Measurements from ENCODE around the gene SLC44A2.

The SLC44A2 gene

DNA sequence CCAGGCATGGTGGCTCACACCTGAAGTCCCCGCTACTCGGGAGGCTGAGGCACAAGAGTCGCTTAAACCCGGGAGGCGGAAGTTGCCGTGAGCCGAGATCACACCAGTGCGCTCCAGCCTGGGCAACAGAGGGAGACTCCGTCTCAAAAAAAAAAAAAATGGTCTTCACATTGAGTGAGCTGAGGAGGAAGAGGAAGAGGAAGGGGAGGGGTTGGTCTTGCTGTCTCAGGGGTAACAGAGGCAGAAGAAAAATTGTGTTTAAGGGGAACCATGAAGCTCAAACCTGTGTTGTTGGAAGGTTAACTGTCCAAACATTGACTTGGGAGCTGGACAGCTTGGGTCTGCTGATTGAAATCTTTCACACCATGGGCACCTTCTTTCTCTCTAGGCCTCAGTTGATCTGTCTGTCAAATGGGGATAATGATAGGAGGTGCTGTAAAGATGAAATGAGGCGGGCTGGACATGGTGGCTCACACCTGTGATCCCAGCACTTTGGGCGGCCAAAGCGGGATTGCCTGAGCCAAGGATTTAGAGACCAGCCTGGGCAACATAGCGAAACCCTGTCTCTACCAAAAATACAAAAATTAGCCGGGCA, 9.8 kb upstream of the SLC44A2 start:
- DNase-seq (ENCODE audit: low read depth in 2 of 2), result no peak

DNA sequence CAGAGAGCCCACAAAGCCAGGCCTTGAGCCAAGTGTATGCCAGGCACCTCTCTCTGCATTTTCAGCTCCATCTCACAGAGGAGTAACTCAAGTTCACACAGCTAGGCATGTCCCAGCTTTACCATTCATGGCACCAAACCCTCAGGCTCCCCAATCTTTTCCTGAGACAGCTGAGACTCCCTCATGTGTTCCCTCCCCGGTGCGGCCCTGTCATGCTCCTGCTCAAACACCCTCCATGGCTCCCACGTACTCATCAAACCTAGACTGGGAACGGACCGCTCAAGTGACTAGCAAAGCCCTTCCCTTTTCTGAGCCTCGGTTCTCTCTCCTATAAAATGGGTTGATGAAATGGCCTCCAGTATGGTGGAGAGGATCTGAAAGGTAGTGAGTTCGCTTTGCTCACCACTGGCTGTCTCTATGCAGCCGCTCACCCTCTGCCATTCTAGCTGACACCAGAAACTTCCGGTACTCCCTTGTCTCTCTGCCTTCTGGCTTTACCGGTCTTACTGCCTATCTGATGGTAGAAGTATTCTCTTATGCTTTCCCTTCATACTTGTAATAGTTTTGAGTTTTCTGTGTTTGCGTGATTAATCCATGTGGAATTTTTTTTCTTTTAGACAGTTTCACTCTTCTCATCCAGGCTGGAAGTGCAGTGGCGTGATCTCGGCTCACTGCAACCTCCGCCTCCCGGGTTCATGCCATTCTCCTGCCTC, 7.8 kb upstream of the SLC44A2 start:
- DNase-seq (ENCODE audit: low read depth in 2 of 2), result no peak

DNA sequence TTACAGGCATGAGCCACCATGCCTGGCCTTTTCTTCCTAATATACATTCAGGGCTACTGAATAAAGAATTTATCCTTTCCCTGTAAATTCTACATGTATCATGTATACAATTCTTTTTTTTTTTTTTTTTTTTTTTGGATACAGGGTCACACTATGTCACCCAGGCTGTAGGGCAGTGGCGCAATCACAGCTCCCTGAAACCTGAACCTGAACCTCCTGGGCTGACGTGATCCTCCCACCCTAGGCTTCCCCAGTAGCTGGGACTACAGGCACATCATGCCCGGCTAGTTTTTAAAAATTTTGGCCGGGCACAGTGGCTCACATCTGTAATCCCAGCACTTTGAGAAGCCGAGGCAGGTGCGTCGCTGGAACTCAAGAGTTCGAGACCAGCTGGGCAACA, 6.5 kb upstream of the SLC44A2 start:
- DNase-seq (ENCODE audit: low read depth in 2 of 2), result no peak

DNA sequence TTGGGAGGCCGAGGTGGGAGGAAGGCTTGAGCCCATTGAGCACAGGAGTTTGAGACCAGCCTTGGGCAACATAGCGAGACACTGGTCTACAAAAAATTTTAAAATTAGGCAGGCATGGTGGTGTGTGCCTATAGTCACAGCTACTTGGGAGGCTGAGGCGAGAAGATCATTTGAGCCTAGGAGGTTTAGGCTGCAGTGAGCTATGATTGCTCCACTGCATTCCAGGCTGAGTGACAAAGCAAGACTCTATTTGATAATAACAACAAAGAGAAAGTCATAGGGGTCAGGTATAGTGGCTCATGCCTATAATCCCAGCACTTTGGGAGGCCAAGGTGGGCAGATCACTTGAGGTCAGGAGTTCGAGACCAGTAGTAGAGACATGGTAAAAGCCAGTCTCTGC, 4.6 kb upstream of the SLC44A2 start:
- no peak for DNase-seq (ENCODE audit: low read depth in 2 of 2)

DNA sequence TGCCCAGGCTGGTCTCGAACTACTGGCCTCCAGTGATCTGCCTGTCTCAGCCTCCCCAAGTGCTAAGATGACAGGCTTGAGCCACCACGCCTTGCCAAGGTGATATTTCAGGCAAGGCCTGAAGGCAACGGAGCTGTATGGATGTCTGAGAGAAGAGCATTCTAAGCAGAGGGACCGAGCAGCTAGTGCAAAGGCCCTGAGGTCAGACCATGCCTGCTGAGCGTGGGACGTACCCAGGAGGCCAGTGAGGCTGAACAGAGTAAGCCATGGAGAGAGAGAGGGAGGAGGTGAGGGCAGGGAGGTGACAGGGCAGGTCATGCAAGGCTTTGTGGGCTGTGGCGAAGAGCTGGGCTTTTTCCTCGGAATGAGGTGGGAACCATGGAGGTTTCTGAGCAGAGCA, 3.4 kb upstream of the SLC44A2 start:
- no peak for DNase-seq (ENCODE audit: low read depth in 2 of 2)

DNA sequence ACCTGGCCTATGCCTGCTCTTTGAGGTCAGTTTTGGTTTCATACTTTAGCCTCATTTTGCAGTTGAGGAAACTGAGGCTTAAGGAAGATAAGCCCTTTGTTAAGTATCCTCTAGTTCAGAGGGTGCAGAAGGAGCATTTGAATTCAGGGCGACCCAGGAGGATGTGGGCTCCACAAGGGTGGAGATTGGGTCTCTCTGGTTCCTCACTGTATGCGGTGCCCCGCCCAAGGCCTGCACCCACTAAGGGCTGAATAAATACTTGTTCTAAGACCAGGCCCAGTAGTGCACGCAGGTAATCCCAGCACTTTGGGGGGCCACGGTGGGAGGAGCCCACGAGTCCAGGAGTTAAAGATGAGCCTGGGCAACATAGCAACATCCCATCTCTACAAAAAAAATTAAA, 768 bp upstream of the SLC44A2 start:
- no peak for DNase-seq (ENCODE audit: low read depth in 2 of 2)

DNA sequence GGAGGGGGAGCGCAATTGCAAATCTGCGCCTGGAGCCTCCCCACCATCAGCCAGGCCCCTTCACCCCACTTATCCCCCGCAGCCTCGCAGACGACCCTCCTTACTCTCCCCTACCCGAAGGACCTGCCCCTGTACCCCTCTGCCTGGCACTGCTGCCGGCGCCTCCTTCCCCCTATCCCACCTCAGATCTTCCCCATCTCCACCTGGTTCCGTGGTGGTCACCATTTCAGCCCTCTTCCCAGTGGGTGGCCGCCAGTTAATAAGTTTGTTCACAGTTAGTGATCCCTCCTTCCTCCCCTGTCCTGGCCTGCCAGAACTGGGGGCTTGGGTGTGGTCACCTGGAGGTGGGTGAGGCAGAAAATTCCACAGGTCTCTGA, 397 bp downstream of the SLC44A2 start:
- DNase-seq (ENCODE audit: low read depth in 2 of 2), result no peak

DNA sequence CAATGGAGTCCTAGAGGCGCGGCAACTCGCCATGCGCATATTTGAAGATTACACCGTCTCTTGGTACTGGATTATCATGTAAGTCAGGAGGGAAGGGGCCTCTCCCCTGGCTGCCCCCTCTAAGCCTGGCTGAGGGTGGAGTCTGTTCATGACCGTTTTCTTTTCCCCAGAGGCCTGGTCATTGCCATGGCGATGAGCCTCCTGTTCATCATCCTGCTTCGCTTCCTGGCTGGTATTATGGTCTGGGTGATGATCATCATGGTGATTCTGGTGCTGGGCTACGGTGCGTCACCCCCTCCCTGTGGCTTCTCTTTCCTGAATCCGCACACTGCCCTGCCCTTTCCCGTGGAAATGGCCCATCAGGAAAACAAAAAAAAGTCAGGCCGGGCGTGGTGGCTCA, 6.5 kb downstream of the SLC44A2 start:
- no peak for DNase-seq (ENCODE audit: low read depth in 2 of 2)

DNA sequence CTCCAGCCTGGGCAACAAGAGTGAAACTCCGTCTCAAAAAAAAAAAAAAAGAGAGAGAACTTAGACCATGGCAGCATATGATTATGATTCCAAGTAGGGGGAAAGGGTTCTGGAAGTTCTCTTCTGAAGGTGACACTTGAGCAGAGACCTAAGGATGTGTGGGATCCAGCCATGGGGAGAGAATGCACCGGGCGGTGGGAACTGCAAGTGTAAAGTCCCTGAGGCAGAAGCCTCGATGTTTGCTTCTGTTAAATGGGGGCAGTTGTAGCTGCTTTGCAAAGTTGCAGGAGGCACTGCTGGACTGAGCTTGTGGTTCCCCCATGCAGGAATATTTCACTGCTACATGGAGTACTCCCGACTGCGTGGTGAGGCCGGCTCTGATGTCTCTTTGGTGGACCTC, 9.1 kb downstream of the SLC44A2 start:
- DNase-seq (ENCODE audit: low read depth in 2 of 2), result no peak

DNA sequence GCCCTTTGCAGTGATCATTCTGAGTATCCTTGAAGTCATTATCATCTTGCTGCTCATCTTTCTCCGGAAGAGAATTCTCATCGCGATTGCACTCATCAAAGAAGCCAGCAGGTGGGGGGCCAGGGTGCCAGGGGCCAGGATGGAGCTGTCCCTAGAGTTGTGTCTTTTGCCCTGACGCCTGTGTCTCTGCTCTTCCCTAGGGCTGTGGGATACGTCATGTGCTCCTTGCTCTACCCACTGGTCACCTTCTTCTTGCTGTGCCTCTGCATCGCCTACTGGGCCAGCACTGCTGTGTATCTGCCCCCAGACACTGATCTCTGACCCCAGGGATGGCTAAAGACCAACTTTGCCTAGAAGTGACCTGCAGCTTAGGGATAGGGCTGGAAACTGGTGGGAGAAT, 9.6 kb downstream of the SLC44A2 start:
- no peak for DNase-seq (ENCODE audit: low read depth in 2 of 2)

DNA sequence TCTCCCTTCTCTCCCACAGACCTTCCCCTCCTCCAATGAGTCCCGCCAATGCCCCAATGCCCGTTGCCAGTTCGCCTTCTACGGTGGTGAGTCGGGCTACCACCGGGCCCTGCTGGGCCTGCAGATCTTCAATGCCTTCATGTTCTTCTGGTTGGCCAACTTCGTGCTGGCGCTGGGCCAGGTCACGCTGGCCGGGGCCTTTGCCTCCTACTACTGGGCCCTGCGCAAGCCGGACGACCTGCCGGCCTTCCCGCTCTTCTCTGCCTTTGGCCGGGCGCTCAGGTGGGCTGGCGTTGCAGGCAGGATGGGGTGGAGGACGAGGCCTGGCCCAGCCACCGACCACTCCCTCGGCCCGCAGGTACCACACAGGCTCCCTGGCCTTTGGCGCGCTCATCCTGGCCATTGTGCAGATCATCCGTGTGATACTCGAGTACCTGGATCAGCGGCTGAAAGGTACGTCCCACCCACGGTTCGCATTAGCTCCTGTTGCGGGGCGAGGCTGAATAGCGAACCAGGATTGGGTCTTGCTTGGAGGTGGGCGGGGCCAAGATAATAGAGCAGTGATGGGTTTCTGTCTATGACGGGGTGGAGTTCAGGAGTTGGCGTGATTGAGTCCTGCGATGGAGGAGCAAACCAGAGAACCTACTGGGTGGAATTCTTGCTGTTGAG, 11.1 kb downstream of the SLC44A2 start:
- no peak for DNase-seq (ENCODE audit: low read depth in 2 of 2)

DNA sequence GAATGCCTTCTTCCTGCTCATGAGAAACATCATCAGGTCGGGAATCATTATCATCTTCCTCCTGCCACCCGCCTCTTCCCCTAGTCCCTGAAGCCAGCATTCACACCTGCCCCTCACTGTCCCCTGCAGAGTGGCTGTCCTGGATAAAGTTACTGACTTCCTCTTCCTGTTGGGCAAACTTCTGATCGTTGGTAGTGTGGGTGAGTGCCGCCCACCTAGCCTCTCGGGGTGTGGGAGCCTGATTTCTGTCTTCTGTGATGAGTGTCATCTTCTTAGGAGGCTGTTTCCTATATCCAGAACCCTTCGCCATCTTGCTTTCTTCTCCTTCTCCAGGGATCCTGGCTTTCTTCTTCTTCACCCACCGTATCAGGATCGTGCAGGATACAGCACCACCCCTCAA, 12.5 kb downstream of the SLC44A2 start:
- no peak for DNase-seq (ENCODE audit: low read depth in 2 of 2)

DNA sequence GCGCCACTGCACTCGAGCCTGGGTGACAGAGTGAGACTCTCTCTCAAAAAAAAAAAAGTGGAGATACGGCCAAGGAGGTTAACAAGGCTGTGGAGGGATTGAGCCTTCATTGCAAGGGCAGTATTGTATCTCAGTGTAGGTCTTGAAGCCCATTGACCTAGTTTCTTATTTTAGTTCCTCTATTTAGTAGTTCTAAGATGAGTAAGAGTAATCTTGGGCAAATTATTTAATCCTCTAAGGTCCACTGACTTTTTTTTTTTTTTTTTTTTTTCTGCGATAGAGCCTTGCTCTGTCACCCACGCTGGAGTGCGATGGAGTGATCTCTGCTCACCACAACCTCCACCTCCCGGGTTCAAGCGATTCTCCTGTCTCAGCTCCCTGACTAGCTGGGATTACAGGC, 14.5 kb downstream of the SLC44A2 start:
- no peak for DNase-seq (ENCODE audit: low read depth in 2 of 2)

DNA sequence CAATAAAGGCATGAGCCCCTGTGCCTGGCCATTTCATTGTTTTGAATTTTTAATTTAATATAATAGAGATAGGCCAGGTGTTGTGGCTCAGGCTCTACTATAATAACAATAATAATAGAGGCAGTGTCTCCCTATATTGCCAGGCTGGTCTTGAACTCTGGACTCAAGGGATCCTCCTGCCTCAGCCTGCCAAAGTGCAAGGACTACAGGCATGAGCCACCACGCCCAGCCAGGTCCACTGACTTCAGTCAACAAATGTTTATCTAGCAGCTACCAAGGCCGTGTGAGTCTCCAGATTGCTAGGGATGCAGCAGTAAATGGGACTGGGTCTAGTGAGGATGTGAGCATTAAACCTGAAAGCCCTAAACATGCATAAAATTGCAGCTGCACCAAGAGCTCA, 15.0 kb downstream of the SLC44A2 start:
- DNase-seq (ENCODE audit: low read depth in 2 of 2), result no peak

DNA sequence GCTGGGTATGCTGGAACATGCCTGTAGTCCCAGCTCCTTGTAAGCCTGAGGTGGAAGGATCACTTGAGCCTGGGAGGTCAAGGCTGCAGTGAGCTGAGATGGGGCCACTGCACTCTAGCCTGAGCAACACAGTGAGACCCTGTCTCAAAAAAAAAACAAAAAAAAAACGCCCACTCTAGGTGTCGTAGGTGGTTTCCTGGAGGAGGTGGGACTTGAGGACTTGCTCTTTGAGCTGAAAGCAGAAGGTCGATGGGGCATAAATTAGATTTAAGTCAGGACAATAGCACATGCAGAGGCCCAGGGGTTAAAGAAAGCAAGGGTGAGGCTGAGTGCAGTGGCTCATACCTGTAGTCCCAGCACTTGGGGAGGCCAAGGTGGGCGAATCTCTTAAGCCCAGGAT, 15.9 kb downstream of the SLC44A2 start:
- DNase-seq (ENCODE audit: low read depth in 2 of 2), result no peak

DNA sequence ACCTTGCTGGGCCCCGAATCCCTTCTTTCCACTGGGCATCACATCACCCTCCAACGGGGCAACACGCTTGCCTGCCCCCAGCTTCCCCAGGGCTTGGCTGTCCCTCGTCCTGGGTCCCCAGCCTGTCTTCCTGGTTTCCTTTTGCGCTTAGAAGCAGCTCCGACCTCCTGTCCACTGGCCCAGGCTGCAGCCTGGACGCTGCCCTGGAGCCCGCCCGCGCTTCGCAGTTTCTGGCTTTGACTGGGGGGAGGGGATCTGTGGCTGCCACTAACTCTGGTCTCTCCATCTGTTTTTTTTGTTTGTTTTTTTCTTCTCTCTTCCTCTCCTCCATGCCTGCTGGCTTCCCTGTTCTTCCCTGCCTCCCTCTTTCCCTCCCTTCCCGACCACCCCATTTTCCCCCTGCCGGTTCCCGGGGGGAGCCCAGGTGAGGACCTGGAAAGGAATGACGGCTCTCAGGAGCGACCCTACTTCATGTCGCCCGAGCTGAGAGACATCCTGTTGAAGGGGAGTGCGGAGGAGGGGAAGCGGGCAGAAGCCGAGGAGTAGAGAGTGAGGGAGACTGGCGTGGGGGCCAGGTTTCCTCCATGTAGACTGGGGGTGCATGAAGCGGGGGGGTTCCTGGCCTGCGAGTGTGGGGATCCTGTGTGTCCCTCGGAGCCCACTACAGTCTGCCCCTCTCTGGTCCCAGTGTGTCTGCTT, 17.3 kb downstream of the SLC44A2 start:
- no peak for DNase-seq (ENCODE audit: low read depth in 2 of 2)

DNA sequence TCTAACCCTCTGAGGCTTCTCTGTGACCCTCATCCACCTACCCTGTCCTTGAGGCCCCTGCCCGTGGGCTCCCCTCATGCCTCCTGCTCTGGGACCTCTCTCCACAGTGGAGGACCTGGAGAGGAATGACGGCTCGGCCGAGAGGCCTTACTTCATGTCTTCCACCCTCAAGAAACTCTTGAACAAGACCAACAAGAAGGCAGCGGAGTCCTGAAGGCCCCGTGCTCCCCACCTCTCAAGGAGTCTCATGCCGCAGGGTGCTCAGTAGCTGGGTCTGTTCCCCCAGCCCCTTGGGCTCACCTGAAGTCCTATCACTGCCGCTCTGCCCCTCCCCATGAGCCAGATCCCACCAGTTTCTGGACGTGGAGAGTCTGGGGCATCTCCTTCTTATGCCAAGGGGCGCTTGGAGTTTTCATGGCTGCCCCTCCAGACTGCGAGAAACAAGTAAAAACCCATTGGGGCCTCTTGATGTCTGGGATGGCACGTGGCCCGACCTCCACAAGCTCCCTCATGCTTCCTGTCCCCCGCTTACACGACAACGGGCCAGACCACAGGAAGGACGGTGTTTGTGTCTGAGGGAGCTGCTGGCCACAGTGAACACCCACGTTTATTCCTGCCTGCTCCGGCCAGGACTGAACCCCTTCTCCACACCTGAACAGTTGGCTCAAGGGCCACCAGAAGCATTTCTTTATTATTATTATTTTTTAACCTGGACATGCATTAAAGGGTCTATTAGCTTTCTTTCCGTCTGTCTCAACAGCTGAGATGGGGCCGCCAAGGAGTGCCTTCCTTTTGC, 18.0 kb downstream of the SLC44A2 start:
- no peak for DNase-seq (ENCODE audit: low read depth in 2 of 2)

DNA sequence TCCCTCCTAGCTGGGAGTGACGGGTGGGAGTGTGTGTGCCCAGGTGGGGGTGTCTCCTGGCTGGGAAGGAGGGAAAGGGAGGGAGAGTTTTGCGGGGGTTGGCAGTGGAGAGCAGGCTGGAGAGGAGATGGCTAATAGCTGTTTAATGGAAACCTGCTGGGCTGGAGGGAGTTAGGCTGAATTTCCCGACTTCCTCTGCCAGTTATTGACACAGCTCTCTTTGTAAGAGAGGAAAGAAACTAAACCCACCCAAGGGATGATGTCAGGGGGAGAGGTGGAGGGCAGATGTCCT, 18.6 kb downstream of the SLC44A2 start:
- no peak for DNase-seq (ENCODE audit: low read depth in 2 of 2)

DNA sequence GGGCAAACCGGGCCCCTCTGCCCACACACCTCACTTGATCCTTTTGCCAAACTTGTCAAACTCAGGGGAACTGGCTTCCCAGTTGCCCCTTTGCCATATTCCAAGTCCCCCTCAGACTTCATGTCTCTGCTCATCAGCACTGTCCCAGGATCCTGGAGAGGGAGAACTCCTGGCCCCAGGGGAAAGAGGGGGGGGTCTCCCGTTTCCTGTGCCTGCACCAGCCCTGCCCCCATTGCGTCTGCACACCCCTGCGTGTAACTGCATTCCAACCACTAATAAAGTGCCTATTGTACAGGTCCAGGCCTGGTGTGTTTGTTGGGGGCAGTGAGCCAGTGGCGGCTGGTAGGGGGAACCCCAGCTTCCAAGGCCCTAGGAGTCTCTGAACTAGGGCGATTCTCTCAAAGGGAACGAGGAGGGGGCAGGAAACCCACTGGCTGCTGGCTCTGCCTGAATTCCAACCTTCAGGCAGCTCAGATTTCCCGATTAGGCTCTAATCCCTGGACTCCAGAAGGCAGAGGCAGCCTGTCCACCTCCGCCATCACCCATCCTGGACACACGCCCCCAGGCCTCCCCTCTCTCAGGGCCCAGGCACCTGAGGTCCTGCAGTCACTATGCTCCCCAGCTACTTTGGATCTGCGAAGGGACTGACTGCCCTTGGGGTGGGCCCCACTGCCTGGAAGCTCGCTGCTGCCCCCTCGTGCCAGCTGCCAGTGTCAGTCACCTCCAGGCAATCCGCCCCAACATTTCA, 19.1 kb downstream of the SLC44A2 start:
- peak; percentile 67 to 69 for DNase-seq (ENCODE audit: low read depth in 2 of 2)

DNA sequence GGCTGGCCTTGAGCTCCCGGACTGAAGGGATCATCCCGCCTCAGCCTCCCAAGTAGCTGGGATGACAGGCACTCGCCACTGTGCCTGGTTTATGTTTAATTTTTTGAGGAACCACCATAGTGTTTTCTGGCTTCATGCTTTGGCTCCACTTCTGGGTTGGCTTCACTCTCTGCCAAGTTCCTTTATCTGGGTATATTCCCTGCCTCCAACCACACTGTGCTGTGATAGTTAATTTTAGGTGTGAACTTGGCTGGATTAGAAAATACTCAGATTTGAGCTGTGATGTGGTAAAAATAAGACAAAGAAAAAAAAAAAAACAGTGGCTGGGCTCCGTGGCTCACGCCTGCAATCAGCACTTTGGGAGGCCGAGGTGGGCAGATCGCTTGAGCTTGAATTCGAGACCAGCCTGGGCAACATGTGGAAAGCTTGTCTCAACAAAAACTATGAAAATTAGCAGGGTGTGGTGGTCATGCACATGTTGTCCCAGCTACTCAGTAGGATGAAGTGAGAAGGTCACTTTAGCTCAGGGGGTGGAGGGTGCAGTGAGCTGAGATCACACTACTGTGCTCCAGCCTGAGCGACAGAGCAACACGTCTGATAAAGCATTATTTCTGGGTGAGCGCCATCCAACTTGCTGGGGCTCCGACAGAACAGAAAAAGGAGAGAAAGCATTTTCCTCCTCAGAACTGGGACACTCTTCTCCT, 21.3 kb downstream of the SLC44A2 start:
- DNase-seq (ENCODE audit: low read depth in 2 of 2), result no peak

DNA sequence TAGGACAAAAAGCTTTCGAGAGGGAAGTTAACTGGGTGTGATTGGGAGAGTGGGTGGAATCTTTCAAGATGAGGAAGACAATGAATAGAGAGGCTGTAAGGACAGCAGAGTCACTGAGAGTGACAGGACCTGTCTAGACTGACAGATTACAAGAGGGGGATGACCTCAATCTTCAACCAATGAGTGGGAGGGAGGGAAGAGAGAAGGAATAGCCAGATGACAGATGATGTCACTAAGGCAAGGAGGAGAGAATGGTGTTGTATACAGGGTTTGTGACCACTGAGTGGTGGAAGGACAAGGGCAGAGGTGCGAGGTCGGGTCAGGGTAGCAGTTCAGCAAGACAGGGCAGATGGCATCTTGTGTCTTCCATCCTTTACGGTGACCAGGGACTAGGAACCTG, 23.0 kb downstream of the SLC44A2 start:
- no peak for DNase-seq (ENCODE audit: low read depth in 2 of 2)
